Kidney (tissue), 14 donors: ENCODE data around the gene WNT6. TPM values are rescaled to one million over a fixed set of nuclear protein-coding genes. Genes with fewer than 3 reads are reported as not detected.

Source experiments
- DNase-seq, 5 donors: peaks; one replicate each; pipeline ENCODE4 v3.0.0-alpha.2; 2013 to 2020
- FAIRE-seq: peaks from 2 replicates; lab custom pipeline; 2012; peaks lifted over from hg19 to GRCh38; lab: Jason Lieb, UNC
- H3K27ac ChIP-seq, 2 donors: one replicate each; pipeline ENCODE4 v1.7.0; 2013; ENCODE audit warnings: low read depth in 2 of 2, low read length in 2 of 2, inconsistent platforms in 1 of 2
- H3K27me3 ChIP-seq: one replicate; pipeline ENCODE4 v1.7.1; 2013; ENCODE audit warnings: low read length, inconsistent platforms; ENCODE audit not compliant: control insufficient read depth, insufficient read depth
- H3K36me3 ChIP-seq, 3 donors: one replicate each; pipeline versions ENCODE4 v1.7.0 to v1.7.1; 2013; ENCODE audit warnings: low read length in 3 of 3, control low read depth in 1 of 3, inconsistent platforms in 1 of 3; ENCODE audit not compliant: insufficient read depth in 3 of 3, control insufficient read depth in 2 of 3
- H3K4me1 ChIP-seq, 3 donors: one replicate each; pipeline versions ENCODE4 v1.7.0 to v1.7.1; 2013; ENCODE audit warnings: low read length in 3 of 3, inconsistent platforms in 1 of 3, low read depth in 1 of 3; ENCODE audit not compliant: control insufficient read depth in 2 of 3, insufficient read depth in 2 of 3
- H3K4me3 ChIP-seq, 3 donors: one replicate each; pipeline versions ENCODE4 v1.7.0 to v1.8.1; 2013; ENCODE audit warnings: low read length in 3 of 3, control low read depth in 1 of 3, inconsistent platforms in 1 of 3
- H3K9ac ChIP-seq, 3 donors: one replicate each; pipeline versions ENCODE4 v1.7.0 to v1.7.1; 2013; ENCODE audit warnings: low read length in 3 of 3, control low read depth in 1 of 3, inconsistent platforms in 1 of 3
- H3K9me3 ChIP-seq, 3 donors: one replicate each; pipeline versions ENCODE4 v1.7.0 to v1.7.1; 2013; ENCODE audit warnings: low read length in 3 of 3, control low read depth in 1 of 3, inconsistent platforms in 1 of 3; ENCODE audit not compliant: control insufficient read depth in 2 of 3, insufficient read depth in 1 of 3
- CTCF ChIP-seq: IDR thresholded peaks from 3 replicates; pipeline ENCODE4 v1.5.1; 2012; ENCODE audit warnings: mild to moderate bottlenecking, moderate library complexity, borderline replicate concordance; ENCODE audit not compliant: insufficient read depth; ENCODE audit errors: extremely low read depth
- intact Hi-C: fragments of 100-400 bp; cut with DNase I; formaldehyde crosslinking; loops from one replicate; pipeline ENCODE4 v1.11.1; 2022
- polyA plus RNA-seq: library from polyadenylated mRNA; stranded (reverse); fragments of 350-450 nt; fragmentation: Illumina TruSeq; extraction: RNeasy Lipid Tissue Mini Kit (QIAGEN cat#74804); gene quantifications from one replicate; pipeline ENCODE4 v1.2.3, GENCODE V29; 2014; ENCODE audit warnings: low read depth, low replicate concordance; ENCODE audit not compliant: insufficient read depth
- total RNA-seq: library from RNA; stranded (reverse); fragmentation: NEBNext Ultra II Directional; extraction: Animal tissue kit (Norgen Biotek cat#: 25700); gene quantifications from one replicate; pipeline ENCODE4 v1.2.1, GENCODE V29; 2021
- donor health status: control.
- donor health status: control.
- donor health status: control.
- donor health status: control.
- donor health status: control.
- donor health status: DM: yes; HTN: yes; CAD: no.
- donor health status: Normal renal cell carcinoma (clear cell type).

The WNT6 gene
- total and polyA plus RNA-seq, 2 donors from 2014 or later = 0.57 to 0.75 TPM

- H3K9me3 ChIP-seq = no peaks in the 10 kb centered on the region
- no peak overlapping the region for H3K9ac ChIP-seq
- H3K27me3 ChIP-seq = peaks cover 55% of the 10 kb centered on the region
- peaks cover 0 to 7% (median 0%) of the 10 kb centered on the region in 3 donors for H3K4me1 ChIP-seq
- intact Hi-C loops = no loop called here
- no peak overlapping the region for H3K4me3 ChIP-seq
- H3K36me3 ChIP-seq = no peaks in the 10 kb centered on the region
- TF ChIP-seq CTCF = no peak
- H3K27ac ChIP-seq = no peak overlapping the region
- DNase-seq = peak in 3 of 5 donors; percentile 43 to 50 (median 47)
- no peak for FAIRE-seq
Observed at GRCh38 chr2:218873359-218874194, 14.0 kb downstream of the WNT6 start.

- no peak overlapping the region for H3K4me3 ChIP-seq
- H3K27ac ChIP-seq = no peak overlapping the region
- intact Hi-C loops = no loop called here
- no peak overlapping the region for H3K9ac ChIP-seq
- TF ChIP-seq CTCF = no peak
- no peaks in the 10 kb centered on the region for H3K9me3 ChIP-seq
- H3K36me3 ChIP-seq = no peaks in the 10 kb centered on the region
- peaks cover 46% of the 10 kb centered on the region for H3K27me3 ChIP-seq
- DNase-seq (no peak), FAIRE-seq (no peak)
- peaks cover 0 to 14% (median 0%) of the 10 kb centered on the region in 3 donors for H3K4me1 ChIP-seq
Observed at GRCh38 chr2:218875692-218876246, 16.2 kb downstream of the WNT6 start.

- intact Hi-C loops = no loop called here
- DNase-seq (peak; percentile 78 to 90 (median 85)), FAIRE-seq (peak; percentile 30)
- Histone ChIP-seq H3K4me1 (peaks cover 0 to 10% (median 3%) of the 10 kb centered on the region in 3 donors), H3K9ac (no peak overlapping the region), H3K36me3 (no peaks in the 10 kb centered on the region), H3K9me3 (no peaks in the 10 kb centered on the region), H3K4me3 (no peak overlapping the region), H3K27ac (no peak overlapping the region), H3K27me3 (peaks cover 52% of the 10 kb centered on the region)
- TF ChIP-seq CTCF = peak; percentile 97
Observed at GRCh38 chr2:218876562-218877219, 17.1 kb downstream of the WNT6 start.
